ENCODE results near the gene PKD2L2. TPM values are rescaled to one million over a fixed set of nuclear protein-coding genes. Genes with fewer than 3 reads are reported as not detected.

PKD2L2 gene
- total and polyA plus RNA-seq, 4 donors: 0.08 TPM; not detected in 3

DNA sequence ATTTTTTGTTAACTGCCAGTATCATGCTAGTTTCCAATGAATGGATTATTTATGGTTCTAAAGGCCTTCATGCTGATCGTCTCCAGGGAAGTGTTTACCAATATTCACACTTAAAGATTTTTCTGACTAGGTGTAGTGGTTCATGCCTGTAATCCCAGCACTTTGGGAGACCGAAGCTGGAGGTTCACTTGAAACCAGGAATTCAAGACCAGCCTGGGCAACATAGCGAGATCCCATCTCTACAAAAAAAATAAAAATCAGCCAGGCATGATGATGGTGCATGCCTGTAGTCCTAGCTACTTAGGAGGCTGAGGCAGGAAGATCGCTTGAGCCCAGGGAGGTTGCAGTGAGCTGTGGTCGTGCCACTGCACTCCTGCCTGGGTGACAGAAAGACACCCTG lies 100.2 kb downstream of the PKD2L2 start:
- TF ChIP-seq, protein P1, sequence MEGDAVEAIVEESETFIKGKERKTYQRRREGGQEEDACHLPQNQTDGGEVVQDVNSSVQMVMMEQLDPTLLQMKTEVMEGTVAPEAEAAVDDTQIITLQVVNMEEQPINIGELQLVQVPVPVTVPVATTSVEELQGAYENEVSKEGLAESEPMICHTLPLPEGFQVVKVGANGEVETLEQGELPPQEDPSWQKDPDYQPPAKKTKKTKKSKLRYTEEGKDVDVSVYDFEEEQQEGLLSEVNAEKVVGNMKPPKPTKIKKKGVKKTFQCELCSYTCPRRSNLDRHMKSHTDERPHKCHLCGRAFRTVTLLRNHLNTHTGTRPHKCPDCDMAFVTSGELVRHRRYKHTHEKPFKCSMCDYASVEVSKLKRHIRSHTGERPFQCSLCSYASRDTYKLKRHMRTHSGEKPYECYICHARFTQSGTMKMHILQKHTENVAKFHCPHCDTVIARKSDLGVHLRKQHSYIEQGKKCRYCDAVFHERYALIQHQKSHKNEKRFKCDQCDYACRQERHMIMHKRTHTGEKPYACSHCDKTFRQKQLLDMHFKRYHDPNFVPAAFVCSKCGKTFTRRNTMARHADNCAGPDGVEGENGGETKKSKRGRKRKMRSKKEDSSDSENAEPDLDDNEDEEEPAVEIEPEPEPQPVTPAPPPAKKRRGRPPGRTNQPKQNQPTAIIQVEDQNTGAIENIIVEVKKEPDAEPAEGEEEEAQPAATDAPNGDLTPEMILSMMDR (IDR thresholded peaks at IDR 0.05; ENCODE audit: low read depth, low read length, missing input control): no peak
- no peak for TF ChIP-seq ZBTB33 (IDR thresholded peaks at IDR 0.05)
- TF ChIP-seq FOXA2 (IDR thresholded peaks at IDR 0.05): no peak
- no peak for TF ChIP-seq NR2F2 (IDR thresholded peaks at IDR 0.05)
- no peak for TF ChIP-seq JUND (IDR thresholded peaks at IDR 0.05)
- TF ChIP-seq YY1 (IDR thresholded peaks at IDR 0.05): no peak
- TF ChIP-seq SP1 (IDR thresholded peaks at IDR 0.05): no peak
- no peak for TF ChIP-seq HNF4A (conservative IDR thresholded peaks at IDR 0.05)
- no peak for TF ChIP-seq TAF1 (conservative IDR thresholded peaks at IDR 0.05)
- TF ChIP-seq MAX (IDR thresholded peaks at IDR 0.05): no peak
- Histone ChIP-seq H3K36me3 (ENCODE audit: control insufficient read depth in 4 of 4, insufficient read depth in 3 of 4, low read depth in 1 of 4, low read length in 3 of 4) (peaks cover 0 to 3% (median under 1%) of the 10 kb centered on the region in 4 donors), H3K4me3 (ENCODE audit: low read depth in 1 of 3, low read length in 3 of 3) (no peak overlapping the region), H3K9me3 (ENCODE audit: control insufficient read depth in 4 of 4, low read length in 3 of 4) (no peaks in the 10 kb centered on the region), H3K4me1 (ENCODE audit: control insufficient read depth in 4 of 4, insufficient read depth in 4 of 4, low read length in 3 of 4) (no peaks in the 10 kb centered on the region), H3K27me3 (ENCODE audit: control insufficient read depth in 4 of 4, insufficient read depth in 4 of 4, low read length in 3 of 4) (no peaks in the 10 kb centered on the region), H3K9ac (ENCODE audit: low read depth in 1 of 2, low read length in 2 of 2) (no peak overlapping the region), H3K27ac (ENCODE audit: low read depth in 1 of 2, low read length in 2 of 2) (no peak overlapping the region)
- 98% methylated on average over 5 of the region's 5 CpGs for WGBS
- no peak for DNase-seq (ENCODE audit: low spot score)

Other genes with a start within 250 kb of the PKD2L2 start
- 1 to 10 TPM; 5.0 to 8.8 TPM for gene KLHL3, start 153.4 kb upstream of the PKD2L2 start, total RNA-seq
- gene KLHL3, start 153.4 kb upstream of the PKD2L2 start, polyA plus RNA-seq: 1 to 10 TPM in 1 of 2 donors, under 1 TPM in 1; 0.91 to 2.3 TPM
- 10 to 100 TPM in 1 of 2 donors, 1 to 10 TPM in 1; 4.9 to 12.9 TPM for gene HNRNPA0, start 135.1 kb upstream of the PKD2L2 start, total RNA-seq
- 10 to 100 TPM in 1 of 2 donors, 1 to 10 TPM in 1; 1.8 to 10.2 TPM for gene HNRNPA0, start 135.1 kb upstream of the PKD2L2 start, polyA plus RNA-seq
- 1 to 10 TPM in 1 of 2 donors, under 1 TPM in 1; 0.05 to 1.3 TPM for gene MYOT, start 21.6 kb upstream of the PKD2L2 start, total RNA-seq
- gene MYOT, start 21.6 kb upstream of the PKD2L2 start, polyA plus RNA-seq: under 1 TPM; 0.32 to 0.36 TPM
- 10 to 100 TPM; 15.6 to 19.0 TPM for gene FAM13B, start 143.6 kb downstream of the PKD2L2 start, total RNA-seq
- gene FAM13B, start 143.6 kb downstream of the PKD2L2 start, polyA plus RNA-seq: 1 to 10 TPM; 4.3 to 5.9 TPM
- not detected for gene WNT8A, start 194.6 kb downstream of the PKD2L2 start, total RNA-seq
- gene WNT8A, start 194.6 kb downstream of the PKD2L2 start, polyA plus RNA-seq: not detected
- under 1 TPM; 0.09 to 0.50 TPM for gene NME5, start 250.0 kb downstream of the PKD2L2 start, total RNA-seq
- gene NME5, start 250.0 kb downstream of the PKD2L2 start, polyA plus RNA-seq: 1 to 10 TPM in 1 of 2 donors, under 1 TPM in 1; 0.30 to 1.3 TPM

Measured in liver (tissue), 9 donors.